Neutrophil (primary cell): ENCODE measurements around the gene PELI1.

Source experiments
- H3K27ac ChIP-seq: fragments of 200-600 bp; sonication (generic); 2 replicates; pipeline ENCODE4 v1.5.1; 2016; ENCODE audit warnings: mild to moderate bottlenecking, moderate library complexity
- H3K27me3 ChIP-seq: fragments of 200-600 bp; sonication (generic); 2 replicates; pipeline ENCODE4 v1.6.0; 2016; ENCODE audit warnings: mild to moderate bottlenecking
- H3K36me3 ChIP-seq: fragments of 200-600 bp; sonication (generic); 2 replicates; pipeline ENCODE4 v1.5.1; 2017
- H3K4me1 ChIP-seq, 2 experiments: fragments of 200-600 bp in 1 of 2; sonication (generic) in 1 of 2; 1 replicate in 1 of 2; 2 replicates in 1 of 2; pipeline versions ENCODE4 v1.5.1 to v1.6.1; 2013 to 2016; ENCODE audit warnings: low read depth in 1 of 2, low read length in 1 of 2, mild to moderate bottlenecking in 1 of 2, moderate library complexity in 1 of 2; ENCODE audit not compliant: control insufficient read depth in 1 of 2, insufficient read depth in 1 of 2
- H3K4me3 ChIP-seq, 2 experiments: fragments of 200-600 bp in 1 of 2; sonication (generic) in 1 of 2; 1 replicate in 1 of 2; 2 replicates in 1 of 2; pipeline ENCODE4 v1.5.1; 2013 to 2016; ENCODE audit warnings: low read depth in 1 of 2, low read length in 1 of 2, mild to moderate bottlenecking in 1 of 2, moderate library complexity in 1 of 2
- H3K9me3 ChIP-seq: fragments of 200-600 bp; sonication (generic); 2 replicates; pipeline ENCODE4 v1.5.1; 2016
- CTCF ChIP-seq: fragments of 200-600 bp; sonication (generic); IDR thresholded peaks from 2 replicates; pipeline ENCODE4 v1.5.1; 2016; ENCODE audit warnings: antibody characterized with exemption

The PELI1 gene

DNA sequence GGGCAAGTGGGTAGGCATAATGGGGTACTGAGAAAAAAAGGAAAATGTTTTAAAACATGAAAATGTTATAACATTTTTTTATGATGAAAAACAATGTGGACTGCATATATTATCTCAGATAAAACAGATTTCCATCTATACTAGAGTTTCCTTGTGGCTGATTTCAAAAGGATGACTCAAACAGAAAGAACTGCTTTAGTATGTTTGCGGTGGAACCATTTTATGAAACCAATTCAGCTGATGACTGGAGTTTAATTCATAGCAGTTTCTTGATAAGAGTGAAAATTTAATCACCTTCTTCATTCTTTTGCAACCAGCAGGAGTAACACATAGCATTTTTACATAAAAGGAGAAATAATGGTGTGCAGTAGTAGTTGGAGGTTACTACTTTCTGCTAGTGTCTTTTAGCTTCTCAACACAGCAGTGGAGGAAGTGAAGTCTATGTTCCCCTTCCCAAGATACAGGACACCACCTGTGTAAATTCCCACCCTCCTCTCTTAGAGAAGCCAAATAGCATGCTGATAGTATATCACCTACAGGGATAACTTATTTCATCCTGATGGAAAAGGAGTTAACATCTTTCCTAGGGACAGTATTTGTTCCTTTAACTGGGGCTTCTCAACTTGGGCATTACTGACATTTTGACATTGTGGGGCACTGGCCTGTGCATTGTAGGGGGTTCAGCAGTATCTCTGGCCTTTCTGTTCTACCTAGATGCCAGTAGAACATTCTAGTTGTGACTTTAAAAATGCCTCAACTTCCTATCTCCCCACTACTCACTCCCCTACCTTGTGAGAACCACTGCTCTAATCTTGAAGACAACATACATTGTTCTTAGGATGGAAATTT, 29.9 kb downstream of the PELI1 start:
- Histone ChIP-seq H3K36me3 (no peaks in the 10 kb centered on the region), H3K27ac (peak overlapping the region; percentile 81), H3K9me3 (no peaks in the 10 kb centered on the region), H3K4me3 (peak overlapping the region in 1 of 2 experiments; percentile 51), H3K27me3 (no peaks in the 10 kb centered on the region), H3K4me1 (peaks cover 56 to 77% of the 10 kb centered on the region in 2 experiments)
- no peak for TF ChIP-seq CTCF

- peaks cover 50 to 62% of the 10 kb centered on the region in 2 experiments for H3K4me1 ChIP-seq
Measured at GRCh38 chr2:64112016-64112415, 32.2 kb downstream of the PELI1 start.

DNA sequence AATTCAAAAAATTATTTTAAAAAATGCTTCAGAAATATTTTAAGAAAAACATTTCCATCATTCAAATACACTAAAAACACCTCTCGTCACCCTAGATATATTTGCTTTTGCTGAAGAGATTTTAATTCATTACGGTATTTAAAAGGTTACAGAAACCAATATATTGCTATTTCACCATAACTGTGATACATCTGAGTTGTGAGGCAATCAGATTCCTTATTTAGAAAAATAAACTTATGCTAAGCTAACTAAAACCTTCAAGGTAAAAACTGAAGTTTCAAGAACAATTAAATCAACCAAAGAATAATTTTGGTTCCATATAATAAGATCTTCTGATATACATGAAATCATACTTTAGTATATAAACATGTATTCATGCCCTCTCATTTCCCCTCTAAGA, 32.8 kb downstream of the PELI1 start:
- Histone ChIP-seq H3K9me3 (no peaks in the 10 kb centered on the region), H3K27me3 (no peaks in the 10 kb centered on the region), H3K4me3 (no peak overlapping the region), H3K27ac (peak overlapping the region; percentile 12), H3K4me1 (peaks cover 44 to 61% of the 10 kb centered on the region in 2 experiments), H3K36me3 (peaks cover 23% of the 10 kb centered on the region)
- no peak for TF ChIP-seq CTCF

More at GRCh38 chr2:64112016-64112415, 32.2 kb downstream of the PELI1 start:
- H3K27ac ChIP-seq: peak overlapping the region; percentile 23
- H3K27me3 ChIP-seq: no peaks in the 10 kb centered on the region
- no peak overlapping the region for H3K4me3 ChIP-seq
- no peak for TF ChIP-seq CTCF
- H3K9me3 ChIP-seq: no peaks in the 10 kb centered on the region
- H3K36me3 ChIP-seq: peaks cover 17% of the 10 kb centered on the region

DNA sequence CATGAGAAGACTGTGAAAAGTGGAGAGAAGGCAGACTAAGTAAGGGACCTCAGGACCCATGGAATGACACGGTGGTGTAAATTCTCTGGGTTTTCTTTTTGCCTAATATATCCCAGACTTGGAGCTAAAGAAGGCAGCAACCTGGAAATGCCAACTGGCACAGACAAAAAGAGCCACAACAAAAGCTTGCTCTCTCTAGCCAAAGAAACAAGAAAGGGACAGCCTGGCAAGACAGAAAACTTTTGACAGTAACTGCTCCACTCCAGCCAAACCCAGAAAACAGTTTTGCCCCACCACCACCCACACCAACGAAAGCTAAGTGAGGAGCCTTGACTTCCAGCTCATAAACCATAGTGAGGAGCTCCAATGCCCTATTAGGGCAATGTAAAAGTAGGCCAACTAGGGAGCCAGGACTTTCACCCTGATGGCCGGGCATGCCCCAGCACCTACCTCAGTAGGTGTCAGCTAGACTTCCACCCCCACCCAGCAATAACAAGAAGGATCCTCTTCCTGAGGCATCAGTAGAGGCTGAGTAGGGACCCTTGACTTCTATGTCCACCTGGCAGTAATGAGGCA, 35.5 kb downstream of the PELI1 start:
- Histone ChIP-seq H3K9me3 (no peaks in the 10 kb centered on the region), H3K36me3 (peaks cover 49% of the 10 kb centered on the region), H3K4me3 (no peak overlapping the region), H3K4me1 (peaks cover 18 to 44% of the 10 kb centered on the region in 2 experiments), H3K27me3 (no peaks in the 10 kb centered on the region), H3K27ac (peak overlapping the region; percentile 38)
- no peak for TF ChIP-seq CTCF

DNA sequence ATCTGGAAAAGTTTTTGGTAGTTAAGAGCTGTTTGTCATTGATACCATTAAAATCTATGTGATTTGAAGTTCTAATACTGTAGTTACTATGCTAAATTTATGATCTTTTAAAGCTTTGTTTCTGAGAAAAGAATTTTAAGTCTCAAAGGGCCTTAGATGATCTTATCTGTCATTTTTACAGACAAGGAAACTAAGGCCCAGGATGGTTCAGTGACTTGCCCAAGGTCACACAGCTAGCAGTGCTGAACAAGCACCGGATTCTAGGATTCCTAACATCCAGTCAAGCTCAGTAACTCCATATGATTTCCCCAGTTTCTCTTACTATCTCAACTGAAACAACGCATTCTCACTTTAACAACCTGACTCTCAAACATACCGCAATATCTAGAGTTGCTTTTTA, 37.7 kb downstream of the PELI1 start:
- H3K27ac ChIP-seq: peak overlapping the region; percentile 50
- no peak for TF ChIP-seq CTCF
- no peaks in the 10 kb centered on the region for H3K27me3 ChIP-seq
- no peak overlapping the region for H3K4me3 ChIP-seq
- peaks cover 7 to 23% of the 10 kb centered on the region in 2 experiments for H3K4me1 ChIP-seq
- H3K36me3 ChIP-seq: peaks cover 70% of the 10 kb centered on the region
- H3K9me3 ChIP-seq: no peaks in the 10 kb centered on the region
